Measurements from ENCODE around the gene TBX3. TPM values are rescaled to one million over a fixed set of nuclear protein-coding genes. Genes with fewer than 3 reads are reported as not detected.

TBX3 gene
- total RNA-seq, 1 donor from 2014 or later = not detected

DNA sequence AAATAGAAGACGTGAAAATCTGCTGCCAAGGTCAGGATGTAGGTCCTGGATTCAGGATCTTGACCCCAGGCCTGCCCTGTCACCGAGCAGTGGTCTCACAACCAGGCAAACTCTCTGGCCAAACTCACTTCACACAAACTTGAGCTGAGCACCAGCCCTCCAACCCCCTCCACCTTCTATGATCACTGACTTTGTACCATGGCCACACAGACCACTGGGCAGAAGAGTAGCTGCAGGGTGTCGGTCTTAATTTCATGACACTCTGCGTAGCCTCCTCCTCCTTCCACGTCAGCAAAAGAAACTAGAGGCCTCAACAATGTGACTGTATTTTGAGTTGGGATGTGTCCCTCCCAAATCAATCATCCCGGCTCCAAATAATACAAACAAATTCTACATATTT, 7.2 kb upstream of the TBX3 start:
- H3K27ac Mint-ChIP-seq = no peak overlapping the region
- Histone ChIP-seq H3K36me3 (no peaks in the 10 kb centered on the region), H3K9me3 (ENCODE audit: low read depth) (no peaks in the 10 kb centered on the region), H3K79me2 (ENCODE audit: low read depth) (no peaks in the 10 kb centered on the region), H2AFZ (replicated peaks) (no peak overlapping the region), H3K27me3 (peaks cover 100% of the 10 kb centered on the region), H3F3A (ENCODE audit: low read depth) (peaks cover 3% of the 10 kb centered on the region), H3K4me3 (no peak overlapping the region), H3K27ac (no peak overlapping the region), H4K20me1 (ENCODE audit: low read depth) (peaks cover 99% of the 10 kb centered on the region), H3K9ac (no peak overlapping the region), H3K4me1 (peaks cover 12% of the 10 kb centered on the region), H3K4me2 (no peak overlapping the region)
- H3K4me3 Mint-ChIP-seq = no peak overlapping the region
- H3K36me3 Mint-ChIP-seq = no peaks in the 10 kb centered on the region
- H3K4me1 Mint-ChIP-seq = peaks cover 11% of the 10 kb centered on the region
- TF ChIP-seq EZH2phosphoT487 (IDR thresholded peaks at IDR 0.05) = no peak
- TF ChIP-seq EZH2 (IDR thresholded peaks at IDR 0.05) = no peak
- TF ChIP-seq, protein P1, sequence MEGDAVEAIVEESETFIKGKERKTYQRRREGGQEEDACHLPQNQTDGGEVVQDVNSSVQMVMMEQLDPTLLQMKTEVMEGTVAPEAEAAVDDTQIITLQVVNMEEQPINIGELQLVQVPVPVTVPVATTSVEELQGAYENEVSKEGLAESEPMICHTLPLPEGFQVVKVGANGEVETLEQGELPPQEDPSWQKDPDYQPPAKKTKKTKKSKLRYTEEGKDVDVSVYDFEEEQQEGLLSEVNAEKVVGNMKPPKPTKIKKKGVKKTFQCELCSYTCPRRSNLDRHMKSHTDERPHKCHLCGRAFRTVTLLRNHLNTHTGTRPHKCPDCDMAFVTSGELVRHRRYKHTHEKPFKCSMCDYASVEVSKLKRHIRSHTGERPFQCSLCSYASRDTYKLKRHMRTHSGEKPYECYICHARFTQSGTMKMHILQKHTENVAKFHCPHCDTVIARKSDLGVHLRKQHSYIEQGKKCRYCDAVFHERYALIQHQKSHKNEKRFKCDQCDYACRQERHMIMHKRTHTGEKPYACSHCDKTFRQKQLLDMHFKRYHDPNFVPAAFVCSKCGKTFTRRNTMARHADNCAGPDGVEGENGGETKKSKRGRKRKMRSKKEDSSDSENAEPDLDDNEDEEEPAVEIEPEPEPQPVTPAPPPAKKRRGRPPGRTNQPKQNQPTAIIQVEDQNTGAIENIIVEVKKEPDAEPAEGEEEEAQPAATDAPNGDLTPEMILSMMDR (IDR thresholded peaks at IDR 0.05) = no peak
- peaks cover 7% of the 10 kb centered on the region for H3K9me3 Mint-ChIP-seq
- DNase-seq (ENCODE audit: low spot score) = peak; percentile 17
- peaks cover 96% of the 10 kb centered on the region for H3K27me3 Mint-ChIP-seq (ENCODE audit: insufficient read depth, low read depth)

DNA sequence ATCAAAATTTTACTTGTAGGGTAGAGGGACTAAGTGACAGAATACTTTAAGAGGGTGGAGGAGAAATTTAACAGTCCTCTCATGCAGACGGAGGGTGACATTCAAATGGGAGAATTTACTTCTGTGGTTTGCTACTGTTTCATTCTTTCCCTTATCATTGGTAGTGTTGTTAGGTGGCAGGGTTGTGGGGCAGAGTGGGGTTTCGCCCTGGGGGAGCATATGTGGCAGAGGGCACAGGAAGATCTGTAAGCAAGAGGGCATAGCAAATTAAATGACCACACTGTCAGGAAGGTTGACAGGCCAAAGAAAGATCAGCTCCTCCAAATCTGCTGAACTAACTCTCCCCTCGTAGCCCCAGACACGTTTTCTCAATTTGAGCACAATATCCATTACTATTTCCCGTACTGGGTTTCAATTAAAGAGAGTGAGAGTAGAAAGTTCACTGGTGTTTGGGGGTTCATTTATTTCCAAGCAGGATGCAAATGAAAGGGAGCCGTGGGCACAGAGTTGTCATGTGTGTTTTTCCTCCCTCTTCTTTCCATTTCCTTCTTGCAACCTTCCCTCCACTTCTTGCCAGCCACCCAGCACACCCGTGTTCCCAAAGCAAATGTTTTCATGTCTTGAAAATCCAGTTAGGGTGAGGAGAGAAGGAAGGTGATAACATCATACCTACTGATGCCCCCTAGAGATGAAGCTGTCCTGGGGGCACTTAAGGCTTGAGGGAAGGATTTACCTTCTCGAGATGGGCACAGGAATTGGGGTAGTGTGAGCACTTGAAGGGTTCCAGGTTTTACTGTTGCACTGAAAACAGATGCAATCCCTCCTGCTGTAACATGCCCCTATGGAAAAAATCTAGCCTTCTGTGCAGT, 6.5 kb upstream of the TBX3 start:
- H3K27ac Mint-ChIP-seq = no peak overlapping the region
- TF ChIP-seq, protein P1 (IDR thresholded peaks at IDR 0.05) = no peak
- TF ChIP-seq EZH2 (IDR thresholded peaks at IDR 0.05) (no peak), EZH2phosphoT487 (IDR thresholded peaks at IDR 0.05) (no peak)
- H3K36me3 Mint-ChIP-seq = no peaks in the 10 kb centered on the region
- H3K27me3 ChIP-seq = peaks cover 100% of the 10 kb centered on the region
- no peak overlapping the region for H3K4me3 ChIP-seq
- no peak overlapping the region for H3K27ac ChIP-seq
- H4K20me1 ChIP-seq (ENCODE audit: low read depth) = peaks cover 99% of the 10 kb centered on the region
- H3K36me3 ChIP-seq = no peaks in the 10 kb centered on the region
- peaks cover 10% of the 10 kb centered on the region for H3F3A ChIP-seq (ENCODE audit: low read depth)
- H2AFZ ChIP-seq (replicated peaks) = no peak overlapping the region
- peaks cover 97% of the 10 kb centered on the region for H3K27me3 Mint-ChIP-seq (ENCODE audit: insufficient read depth, low read depth)
- no peak for DNase-seq (ENCODE audit: low spot score)
- H3K9ac ChIP-seq = no peak overlapping the region
- peaks cover 16% of the 10 kb centered on the region for H3K4me1 Mint-ChIP-seq
- H3K4me3 Mint-ChIP-seq = no peak overlapping the region
- no peaks in the 10 kb centered on the region for H3K79me2 ChIP-seq (ENCODE audit: low read depth)
- H3K9me3 Mint-ChIP-seq = peaks cover 7% of the 10 kb centered on the region
- no peak overlapping the region for H3K4me2 ChIP-seq
- H3K4me1 ChIP-seq = peaks cover 15% of the 10 kb centered on the region
- no peaks in the 10 kb centered on the region for H3K9me3 ChIP-seq (ENCODE audit: low read depth)

DNA sequence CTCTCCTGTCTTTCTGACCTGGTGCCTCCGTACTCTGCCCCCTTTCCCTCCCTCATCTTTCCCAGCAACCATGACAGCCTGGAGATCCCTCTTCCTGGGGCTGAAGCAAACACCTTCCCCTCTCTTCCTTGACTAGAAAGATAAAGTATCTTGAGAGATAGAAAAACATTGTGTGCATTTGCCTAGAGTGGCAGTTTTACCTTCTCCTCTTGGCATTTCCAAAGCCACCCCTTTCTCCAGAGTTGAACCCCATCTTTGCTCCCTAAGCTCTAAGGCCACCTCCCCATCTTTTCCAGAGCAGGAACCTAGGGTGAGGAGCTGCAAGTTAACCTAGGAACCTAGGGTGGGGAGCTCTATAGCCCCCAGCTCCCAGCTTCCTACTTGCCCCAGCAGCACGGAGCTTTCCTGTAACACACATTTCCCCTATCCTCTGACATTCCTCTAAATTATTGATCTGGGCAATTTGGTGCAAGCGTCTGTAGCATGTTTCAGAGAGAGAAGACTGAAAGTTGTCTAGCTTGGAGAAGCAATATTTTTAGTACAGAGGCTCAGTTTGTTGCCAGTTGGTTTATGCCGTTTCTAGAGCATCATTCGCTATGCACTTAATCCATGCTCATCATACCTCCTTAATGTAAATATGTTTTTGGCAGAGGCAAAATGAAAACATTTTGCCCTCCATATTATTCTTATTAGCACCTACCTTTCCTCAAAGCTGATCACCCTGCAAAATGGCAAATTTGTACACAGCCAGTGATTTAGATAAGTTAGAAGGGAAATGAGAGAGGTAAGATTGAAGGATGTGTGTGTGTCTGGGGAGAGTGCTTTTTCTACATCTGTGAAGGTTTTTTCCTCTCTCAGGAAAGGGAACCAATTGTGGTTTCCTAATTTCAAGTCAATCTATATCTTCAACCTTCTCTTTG, 5.4 kb upstream of the TBX3 start:
- H3K36me3 ChIP-seq = no peaks in the 10 kb centered on the region
- H3K4me2 ChIP-seq = no peak overlapping the region
- Mint-ChIP-seq H3K27ac (no peak overlapping the region), H3K9me3 (peaks cover 7% of the 10 kb centered on the region), H3K4me3 (no peak overlapping the region), H3K36me3 (no peaks in the 10 kb centered on the region), H3K27me3 (ENCODE audit: insufficient read depth, low read depth) (peaks cover 94% of the 10 kb centered on the region), H3K4me1 (peaks cover 22% of the 10 kb centered on the region)
- H4K20me1 ChIP-seq (ENCODE audit: low read depth) = peaks cover 97% of the 10 kb centered on the region
- H2AFZ ChIP-seq (replicated peaks) = no peak overlapping the region
- TF ChIP-seq EZH2phosphoT487 (IDR thresholded peaks at IDR 0.05) (peak; percentile 55), EZH2 (IDR thresholded peaks at IDR 0.05) (peak; percentile 75)
- TF ChIP-seq, protein P1 (IDR thresholded peaks at IDR 0.05) = no peak
- no peaks in the 10 kb centered on the region for H3K9me3 ChIP-seq (ENCODE audit: low read depth)
- H3F3A ChIP-seq (ENCODE audit: low read depth) = peaks cover 22% of the 10 kb centered on the region
- H3K4me3 ChIP-seq = no peak overlapping the region
- H3K27me3 ChIP-seq = peaks cover 99% of the 10 kb centered on the region
- no peaks in the 10 kb centered on the region for H3K79me2 ChIP-seq (ENCODE audit: low read depth)
- H3K27ac ChIP-seq = no peak overlapping the region
- no peak for DNase-seq (ENCODE audit: low spot score)
- H3K9ac ChIP-seq = no peak overlapping the region
- peaks cover 22% of the 10 kb centered on the region for H3K4me1 ChIP-seq
